Erythroblast (primary cell): ENCODE measurements around the gene L3MBTL4.

Experiments
- GATA1 ChIP-seq: IDR thresholded peaks from 2 replicates; pipeline ENCODE4 v1.6.1; 2011; ENCODE audit warnings: low read depth, mild to moderate bottlenecking, control low read depth, low read length, moderate library complexity
- POLR2A ChIP-seq: IDR thresholded peaks from 2 replicates; pipeline ENCODE4 v1.6.1; 2011; ENCODE audit warnings: mild to moderate bottlenecking, low read length

GRCh38 chr18:6257950-6258349, 156.8 kb downstream of the L3MBTL4 start:
- TF ChIP-seq POLR2A (no peak), GATA1 (no peak)
